Cerebellar cortex (tissue), 1 donor: ENCODE data around the gene HDHD2.
A peak's percentile ranks its signal among the peaks of the same experiment; 100 is the strongest.
"Not testable (repeated sequence)": the region's sequence is repeated elsewhere in the genome, so short reads cannot be mapped to it uniquely, and the experiment has no call there.

Source experiments
- DNase-seq: peaks from one replicate; pipeline ENCODE4 v3.0.0-alpha.2; 2015; ENCODE audit warnings: low spot score

HDHD2 gene, protein sequence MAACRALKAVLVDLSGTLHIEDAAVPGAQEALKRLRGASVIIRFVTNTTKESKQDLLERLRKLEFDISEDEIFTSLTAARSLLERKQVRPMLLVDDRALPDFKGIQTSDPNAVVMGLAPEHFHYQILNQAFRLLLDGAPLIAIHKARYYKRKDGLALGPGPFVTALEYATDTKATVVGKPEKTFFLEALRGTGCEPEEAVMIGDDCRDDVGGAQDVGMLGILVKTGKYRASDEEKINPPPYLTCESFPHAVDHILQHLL

DNA sequence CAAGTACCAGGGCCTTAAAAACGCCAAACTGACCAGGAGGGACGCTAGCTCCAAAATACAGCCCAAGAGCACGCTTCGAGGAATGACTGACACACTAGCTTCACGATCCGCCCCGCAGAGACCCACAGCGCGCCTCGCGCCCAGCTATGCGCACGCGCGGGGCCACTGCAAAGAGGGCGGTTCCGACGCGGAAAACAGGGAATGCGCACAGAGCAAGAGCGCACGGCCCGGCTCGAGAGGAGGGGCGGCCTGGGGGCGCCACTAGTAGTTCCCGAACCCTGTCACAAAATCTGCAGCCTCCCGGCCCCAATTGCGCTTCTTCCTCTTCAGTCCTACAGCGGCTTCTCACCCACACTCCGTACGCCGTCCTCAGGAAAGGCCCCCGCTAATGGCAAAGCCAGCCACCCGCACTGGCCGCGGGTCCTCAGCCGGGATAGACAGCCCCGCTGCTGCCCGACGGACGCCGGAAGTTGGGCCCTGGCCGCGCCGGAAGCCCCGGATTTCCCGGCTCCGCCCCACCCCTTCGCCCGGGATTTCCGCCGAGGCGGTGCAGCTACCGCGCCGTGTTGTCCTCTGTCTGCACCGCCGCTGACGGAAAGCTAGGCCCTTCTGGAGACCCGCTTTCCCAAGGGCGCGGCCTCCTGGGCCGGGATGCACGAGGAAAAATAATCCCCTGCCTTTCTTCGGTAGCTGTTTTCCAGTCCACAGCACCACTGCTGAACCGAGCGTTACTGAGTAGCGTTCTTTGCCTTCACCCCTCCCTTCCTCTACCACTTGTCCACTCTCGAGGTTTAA lies at the start of gene HDHD2:
Gene HDHD2 (minus strand): TSS at position 472 of the 795 bp plus-strand sequence. CDS start 14,061 bp downstream, outside the sequence.
- peak; percentile 81 for DNase-seq

DNA sequence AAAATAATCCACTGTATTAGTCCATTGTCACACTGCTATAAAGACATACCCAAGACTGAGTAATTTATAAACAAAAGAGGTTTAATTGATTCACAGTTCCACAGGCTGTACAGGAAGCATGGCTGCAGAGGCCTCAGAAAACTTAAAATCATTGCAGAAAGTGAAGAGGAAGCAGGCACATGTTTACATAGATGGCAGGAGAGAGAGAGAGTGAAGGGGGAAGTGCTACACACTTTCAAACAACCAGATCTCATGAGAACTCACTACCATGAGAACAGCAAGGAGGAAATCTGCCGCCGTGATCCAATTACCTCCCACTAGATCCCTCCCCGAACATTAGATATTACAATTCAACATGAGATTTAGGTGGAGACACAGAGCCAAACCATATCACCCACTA lies 45.7 kb upstream of the HDHD2 start:
- not testable (repeated sequence) for DNase-seq

DNA sequence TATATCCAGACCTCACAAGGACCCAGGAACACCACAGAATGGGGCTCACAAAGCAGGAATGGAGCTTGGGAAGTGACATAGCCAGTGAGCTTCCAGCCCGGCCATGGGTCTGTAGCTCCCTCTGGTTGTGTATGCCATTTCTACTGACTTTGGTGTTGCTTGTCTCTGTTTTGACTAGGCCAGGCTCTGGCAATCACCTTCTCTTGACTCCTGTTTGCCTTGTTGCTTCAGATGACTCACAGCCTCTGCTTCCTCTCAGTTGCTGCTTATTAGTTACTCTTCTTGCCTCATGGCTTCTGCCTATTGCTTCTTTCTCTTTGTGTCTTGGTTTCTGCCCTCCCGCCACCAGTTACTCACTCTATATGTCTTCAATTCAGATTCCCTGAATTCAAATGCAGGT lies 41.7 kb upstream of the HDHD2 start:
- DNase-seq: no peak

DNA sequence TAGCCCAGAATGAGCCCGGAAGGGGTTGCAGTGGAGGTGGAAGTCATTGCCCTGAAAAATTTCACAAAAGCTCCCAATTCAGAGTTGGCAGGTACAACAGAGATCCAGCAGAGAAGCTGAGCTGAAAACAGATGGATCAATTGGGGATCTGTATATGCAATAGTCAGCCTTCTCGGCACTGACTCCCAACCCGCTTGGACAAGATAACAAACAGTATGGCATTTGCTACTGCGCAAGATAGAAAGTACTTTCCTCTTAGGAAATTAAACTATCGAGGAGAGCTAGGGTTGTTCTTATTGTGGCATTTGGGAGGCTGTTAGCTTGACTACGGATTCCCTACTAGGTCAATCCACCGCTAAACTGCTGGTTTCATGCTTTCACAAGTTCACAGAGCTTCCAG lies 37.4 kb upstream of the HDHD2 start:
- DNase-seq: peak; percentile 61

DNA sequence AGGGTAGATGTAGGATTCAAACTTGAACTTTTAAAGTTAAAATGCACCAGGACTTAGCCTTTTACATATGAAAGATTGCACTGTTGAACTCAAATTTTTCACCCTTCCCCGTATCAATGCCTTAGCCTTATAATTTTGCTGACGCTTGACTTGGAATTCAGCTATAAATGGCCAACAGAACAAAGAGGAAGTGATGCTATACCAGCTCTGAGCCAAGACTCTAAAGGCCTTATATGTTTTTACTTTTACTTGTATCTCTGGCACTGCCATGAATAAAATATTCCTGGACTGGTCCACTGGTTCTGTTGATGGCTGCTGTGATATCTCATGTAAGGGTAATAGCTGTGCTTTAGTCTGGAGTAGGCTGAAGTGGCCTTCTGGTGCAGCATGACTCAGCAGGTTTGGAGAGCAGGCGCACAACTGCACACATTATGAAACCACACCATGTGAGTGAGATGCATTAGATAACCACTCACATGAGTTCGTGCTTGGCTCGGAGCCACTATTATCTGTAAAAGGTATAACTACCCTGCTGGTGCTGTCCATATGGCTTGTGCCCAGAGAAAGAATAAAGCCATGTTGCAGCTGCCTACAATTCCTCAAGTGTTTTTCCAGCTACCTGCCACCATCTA lies 34.2 kb upstream of the HDHD2 start:
- DNase-seq: no peak

DNA sequence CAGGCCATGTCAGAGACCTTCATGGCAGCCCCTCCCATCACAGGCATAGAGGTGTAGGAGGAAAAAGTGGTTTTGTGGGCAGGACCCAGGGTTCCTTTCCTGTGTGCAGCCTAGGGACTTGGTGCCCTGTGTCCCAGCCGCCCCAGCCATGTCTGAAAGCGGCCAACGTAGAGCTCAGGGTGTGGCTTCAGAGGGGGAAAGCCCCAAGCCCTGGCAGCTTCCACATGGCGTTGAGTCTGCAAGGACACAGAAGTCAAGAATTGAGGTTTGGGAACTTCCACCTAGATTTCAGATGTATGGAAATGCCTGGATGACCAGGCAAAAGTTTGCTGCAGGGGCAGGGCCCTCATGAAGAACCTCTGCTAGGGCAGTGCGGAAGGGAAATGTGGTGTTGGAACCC lies 31.9 kb upstream of the HDHD2 start:
- not testable (repeated sequence) for DNase-seq

DNA sequence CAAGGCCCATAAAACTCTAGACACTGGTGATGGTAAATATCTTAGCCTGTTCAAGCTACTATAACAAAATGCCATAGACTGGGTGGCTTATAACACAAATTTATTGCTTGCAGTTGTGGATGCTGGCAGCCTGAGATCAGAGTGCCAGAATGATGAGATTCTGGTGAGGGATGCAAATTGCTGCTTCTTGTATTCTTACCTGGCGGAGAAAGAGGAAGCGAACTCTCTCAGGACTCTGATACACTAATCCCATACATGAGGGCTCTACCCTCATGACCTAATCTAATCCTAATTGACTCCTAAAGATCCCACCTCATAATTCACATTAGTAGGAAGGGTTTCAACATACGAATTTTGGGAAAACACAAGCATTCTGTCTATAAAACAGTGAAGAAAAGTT lies 30.5 kb upstream of the HDHD2 start:
- DNase-seq: no peak

DNA sequence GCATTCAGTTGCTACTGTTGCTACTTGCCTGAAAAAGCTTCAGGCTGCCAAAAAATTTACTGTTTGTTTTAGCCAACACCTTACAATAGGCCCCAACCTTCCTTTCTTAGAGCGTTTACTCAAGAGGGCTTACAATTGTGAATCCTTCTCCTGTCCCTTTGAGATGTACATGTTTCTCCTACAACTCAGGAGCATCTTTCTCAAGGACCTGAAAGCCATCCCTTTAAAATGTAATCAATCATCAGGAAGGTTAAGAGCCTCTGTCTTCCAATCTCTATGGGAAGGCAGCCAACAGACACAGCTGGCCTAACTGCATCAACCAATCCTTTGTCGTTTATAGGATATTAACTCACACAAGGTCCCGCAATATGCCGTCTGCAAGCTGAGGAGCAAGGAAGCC lies 29.2 kb upstream of the HDHD2 start:
- no peak for DNase-seq

DNA sequence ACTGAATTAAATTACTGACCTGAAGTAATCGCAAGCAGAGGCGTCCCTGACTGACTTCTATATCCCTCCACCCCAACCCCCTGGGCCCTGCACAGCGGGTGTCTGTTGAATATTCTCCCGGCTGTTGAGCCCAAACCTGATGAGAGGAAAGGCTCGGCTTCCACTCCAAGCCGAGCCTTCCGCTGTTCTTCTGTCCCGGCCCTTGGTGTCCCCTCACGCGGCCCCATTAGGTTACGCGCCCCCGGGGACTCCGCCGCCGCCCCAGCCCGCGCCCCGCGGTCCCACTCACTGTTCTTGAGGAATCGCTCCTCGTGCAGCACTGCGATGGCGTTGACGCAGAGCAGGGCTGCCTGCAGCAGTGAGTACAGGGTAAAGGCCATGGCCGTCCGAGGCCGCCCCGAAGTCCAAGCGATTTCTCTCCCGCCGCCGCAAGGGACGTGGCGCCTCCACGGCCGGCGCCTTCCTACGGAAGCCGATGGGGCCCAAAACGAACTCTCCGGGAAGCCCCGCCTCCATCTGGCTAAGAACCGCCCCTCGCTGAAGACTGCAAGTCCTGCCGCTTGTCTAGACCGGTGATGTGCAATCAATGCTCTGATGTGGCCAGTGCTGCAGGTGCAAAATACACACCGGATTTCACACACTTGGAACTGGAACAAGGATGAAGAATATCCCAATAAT lies 25.7 kb upstream of the HDHD2 start, which contains the start of gene IER3IP1:
Gene IER3IP1 (minus strand): TSS at position 467 of the 678 bp plus-strand sequence. CDS start 87 bp downstream, at position 380.
- DNase-seq: peak; percentile 90

DNA sequence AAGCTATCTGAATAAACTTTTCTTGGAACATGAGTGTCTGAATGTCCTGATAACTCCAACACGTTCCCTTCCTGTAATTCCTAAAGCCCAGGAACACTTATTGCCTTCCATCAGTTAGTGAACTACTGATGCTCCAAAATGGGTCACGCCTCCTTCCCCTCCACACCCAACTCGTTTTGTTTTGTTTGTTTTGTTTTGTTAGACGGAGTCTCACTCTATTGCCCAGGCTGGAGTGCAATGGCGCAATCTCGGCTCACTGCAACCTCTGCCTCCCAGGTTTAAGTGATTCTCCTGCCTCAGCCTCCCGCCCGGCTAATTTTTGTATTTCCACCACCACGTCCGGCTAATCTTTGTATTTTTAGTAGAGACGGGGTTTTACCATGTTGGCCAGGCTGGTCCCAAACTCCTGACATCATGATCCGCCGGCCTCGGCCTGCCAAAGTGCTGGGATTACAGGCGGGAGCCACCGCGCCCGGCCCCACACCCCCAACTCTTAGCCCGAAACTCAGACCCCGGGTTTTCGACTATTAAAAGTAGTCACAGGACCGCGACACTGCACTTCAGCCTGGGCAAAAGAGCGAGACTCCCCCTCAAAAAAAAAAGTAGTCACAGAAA lies 25.1 kb upstream of the HDHD2 start:
- no peak for DNase-seq

DNA sequence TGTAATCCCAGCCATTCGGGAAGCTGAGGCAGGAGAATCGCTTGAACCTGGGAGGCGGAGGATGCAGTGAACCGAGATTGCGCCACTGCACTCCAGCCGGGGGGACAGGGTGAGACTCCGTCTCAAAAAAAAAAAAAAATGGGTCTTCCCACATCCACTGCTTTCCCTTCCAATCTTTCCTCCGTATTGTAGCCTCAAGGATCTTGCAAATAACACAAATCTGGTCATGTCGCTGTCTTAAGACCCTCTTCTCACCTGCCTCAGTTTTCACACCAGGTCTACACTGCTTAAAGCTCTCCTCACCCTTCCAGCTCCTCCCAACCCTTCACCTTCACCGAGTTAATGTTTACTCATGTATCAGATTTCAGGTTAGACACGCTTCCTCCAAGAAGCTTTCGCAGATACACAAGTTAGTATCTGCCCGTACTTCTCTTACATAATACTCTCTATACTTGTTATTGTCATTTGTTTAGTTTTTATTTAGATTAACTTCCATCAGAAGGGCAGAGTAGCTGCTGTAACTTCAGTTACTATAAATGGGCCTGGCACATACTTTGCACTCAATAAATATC lies 24.3 kb upstream of the HDHD2 start:
- no peak for DNase-seq

DNA sequence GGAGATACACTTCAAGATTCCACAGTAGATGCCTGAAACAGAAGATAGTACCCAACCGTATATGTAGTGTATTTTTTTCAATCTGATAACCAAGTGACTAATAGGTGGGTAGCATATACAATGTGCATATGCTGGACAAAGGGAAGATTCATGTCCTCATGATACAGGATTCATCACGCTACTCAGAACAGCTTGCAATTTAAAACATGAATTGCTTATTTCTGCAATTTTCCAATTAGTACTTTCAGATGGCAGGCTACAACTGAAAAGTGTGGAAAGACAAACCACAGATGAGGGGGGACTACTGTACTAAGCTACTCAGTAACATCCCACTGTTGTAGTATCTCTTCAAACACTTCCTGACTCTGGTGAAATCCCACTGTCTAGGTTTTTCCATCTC lies 22.2 kb upstream of the HDHD2 start:
- DNase-seq: no peak

DNA sequence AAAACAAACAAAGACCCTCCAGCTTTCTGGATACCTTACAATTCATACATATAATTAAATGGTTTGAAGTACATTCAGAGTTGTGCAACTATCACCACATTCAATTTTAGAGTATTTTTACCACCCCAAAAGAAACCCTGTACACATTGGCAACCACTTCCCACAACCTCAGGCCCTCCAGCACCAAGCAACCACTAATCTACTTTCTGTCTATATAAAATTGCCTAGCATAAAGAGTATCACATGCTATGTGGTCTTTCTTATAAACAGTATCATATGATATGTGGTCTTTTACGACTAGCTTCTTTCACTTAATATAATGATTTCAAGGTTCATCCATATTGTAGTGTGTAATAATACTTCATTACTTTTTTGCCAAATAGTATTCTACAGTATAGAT lies 18.6 kb upstream of the HDHD2 start:
- no peak for DNase-seq

DNA sequence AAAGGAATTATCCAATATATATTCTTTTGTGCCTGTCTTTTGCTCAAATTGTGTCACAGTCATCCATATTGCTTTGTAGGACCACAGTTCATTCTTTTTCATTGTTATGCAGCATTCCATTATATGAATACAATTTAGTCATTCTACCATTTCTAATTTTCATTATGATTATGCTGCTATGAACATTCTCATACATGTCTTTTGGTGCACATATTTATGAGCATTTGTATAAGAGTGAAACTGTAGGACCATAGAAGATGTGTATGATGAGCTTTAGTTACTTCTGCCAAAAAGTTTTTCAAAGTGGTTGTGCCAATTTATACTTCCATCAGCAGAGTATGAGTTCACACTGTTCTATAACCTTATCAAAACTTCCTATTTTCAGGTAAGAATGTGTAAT lies 18.2 kb upstream of the HDHD2 start:
- DNase-seq: no peak

DNA sequence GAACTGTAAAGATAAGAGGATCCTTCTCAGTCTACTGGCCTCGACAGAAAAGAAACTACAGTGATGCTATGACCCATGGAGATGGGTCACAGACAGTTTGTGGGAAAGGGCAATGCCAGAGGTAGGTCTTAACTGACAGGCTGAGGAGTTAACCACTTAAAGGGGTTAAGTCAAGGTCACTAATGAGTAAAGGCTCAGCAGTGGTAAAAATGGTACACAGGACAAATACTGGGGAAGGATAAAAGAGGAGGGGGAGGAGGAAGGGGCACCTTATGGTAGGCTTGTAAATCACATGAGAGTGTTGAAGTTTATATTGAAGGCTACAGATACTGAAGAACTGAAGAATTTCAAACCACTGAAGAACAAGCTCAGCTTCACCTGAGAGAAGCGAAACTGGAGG lies 16.0 kb upstream of the HDHD2 start:
- no peak for DNase-seq

DNA sequence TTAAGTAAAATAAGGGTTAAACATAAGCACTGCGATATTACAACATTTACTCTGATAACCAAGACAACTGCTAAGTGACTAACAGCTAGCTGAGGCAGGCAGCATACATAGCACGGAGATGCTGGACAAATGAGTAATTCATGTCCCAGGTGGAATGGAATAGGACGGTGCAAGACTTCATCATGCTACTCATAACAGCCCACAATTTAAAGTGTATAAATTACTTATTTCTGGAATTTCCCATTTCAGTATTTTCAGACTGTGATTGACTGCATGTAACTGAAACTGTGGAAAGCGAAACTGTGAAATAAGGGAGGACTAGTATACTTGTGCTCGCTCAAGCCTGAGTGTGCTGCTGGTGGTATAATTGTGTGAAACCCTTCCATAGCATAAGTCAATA lies 12.9 kb upstream of the HDHD2 start:
- DNase-seq: no peak

DNA sequence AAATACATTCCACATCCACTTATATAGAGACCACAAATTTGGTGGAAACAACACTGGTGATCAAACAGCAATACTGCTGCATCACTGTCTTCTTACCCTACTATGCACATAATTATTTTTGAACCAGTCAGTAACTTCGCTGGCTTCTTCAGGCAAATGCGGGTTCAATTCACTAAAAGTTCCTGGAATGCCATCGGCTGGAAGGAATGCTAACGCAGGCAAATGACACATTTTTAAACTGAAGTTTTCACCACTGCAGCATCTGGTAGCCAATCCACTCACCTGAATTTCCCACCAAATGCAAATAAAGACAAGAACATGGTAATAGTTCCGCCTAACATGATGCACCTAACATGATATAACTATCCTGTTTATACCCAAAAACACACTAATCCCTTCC lies 10.0 kb upstream of the HDHD2 start:
- no peak for DNase-seq

DNA sequence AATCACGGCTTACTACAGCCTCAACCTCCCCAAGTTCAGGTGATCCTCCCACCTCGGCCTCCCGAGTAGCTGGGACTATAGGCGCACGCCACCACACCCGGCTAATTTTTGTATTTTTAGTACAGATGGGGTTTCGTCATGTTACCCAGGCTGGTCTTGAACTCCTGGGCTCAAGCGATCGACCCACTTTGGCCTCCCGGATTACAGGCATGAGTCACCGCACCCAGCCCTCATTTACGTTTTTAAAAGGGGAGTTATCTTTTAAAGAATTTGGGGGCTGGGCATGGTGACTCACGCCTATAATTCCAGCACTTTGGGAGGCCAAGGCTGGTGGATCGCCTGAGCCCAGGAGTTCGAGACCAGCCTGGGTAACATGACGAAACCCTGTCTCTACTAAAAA lies 8.1 kb upstream of the HDHD2 start:
- not testable (repeated sequence) for DNase-seq

DNA sequence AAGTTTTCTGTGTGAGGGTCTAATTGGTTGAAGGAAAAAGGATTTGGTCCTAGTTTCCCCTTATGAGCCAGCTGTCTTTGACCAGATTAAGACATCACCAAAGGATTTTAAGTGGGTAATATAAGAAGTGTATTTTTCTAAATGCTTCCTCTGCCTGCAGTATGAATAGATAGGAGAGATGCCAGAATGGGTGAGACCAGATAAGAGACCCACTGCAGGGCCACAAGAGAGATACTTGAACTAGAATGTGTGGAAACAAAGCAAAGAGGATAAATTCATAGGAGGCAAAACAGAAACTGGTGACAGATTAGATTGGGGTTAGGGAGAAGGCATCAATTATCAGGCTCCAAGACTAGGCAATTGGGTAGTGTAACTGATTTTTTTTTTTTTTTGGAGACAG lies 1.1 kb upstream of the HDHD2 start:
- DNase-seq: no peak

DNA sequence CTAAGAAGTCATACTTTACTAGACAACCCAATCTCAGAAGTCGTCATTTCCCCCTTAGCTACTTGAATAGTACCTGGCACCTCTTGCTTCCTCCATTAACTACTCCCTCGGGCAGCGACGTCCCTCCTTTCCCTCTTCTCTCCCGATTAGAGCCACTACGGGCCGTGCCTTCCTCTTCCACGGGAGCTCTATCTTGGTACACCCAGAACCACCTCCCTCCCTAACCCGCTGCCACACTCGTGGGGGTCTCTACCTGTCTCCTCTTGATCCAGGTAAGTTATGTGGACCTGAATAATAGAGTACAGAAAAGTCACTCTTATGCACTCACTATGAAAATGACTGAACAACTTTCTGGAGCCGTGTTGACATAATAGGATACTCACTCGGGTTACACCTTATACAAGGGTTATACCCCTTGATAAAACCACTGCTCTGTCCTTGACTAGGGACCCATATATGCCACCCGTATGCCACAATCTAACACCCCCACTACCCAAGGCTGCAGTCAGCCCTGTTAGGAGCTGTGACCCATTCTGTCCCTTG lies 595 bp upstream of the HDHD2 start:
- DNase-seq: no peak

DNA sequence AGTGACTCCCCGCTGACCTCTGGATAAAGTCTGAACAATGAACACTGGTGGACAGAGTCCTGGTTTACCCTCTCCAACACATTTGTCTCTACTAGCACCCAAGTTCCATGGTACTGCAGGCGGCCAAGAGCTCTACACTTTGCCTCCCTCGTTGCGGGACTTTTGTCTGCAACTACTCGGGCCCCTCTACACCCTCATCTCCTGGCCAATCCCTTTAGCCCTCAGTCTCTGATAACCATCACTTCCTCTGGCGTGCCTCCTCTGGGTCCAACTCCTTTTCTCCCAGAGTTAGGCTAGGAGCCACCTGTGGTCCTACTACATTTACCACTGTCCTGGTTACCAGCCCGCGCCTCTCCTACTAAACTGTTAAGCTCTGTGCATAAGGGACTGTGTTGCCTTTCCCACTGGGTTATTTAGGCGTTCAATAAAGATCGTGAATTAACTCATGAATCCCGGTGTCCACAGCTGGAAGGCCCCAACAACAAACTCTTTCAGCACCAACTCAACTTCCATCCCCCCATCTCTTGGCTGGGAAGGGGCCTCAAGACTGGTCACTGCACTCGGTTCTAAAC lies 757 bp downstream of the HDHD2 start:
- no peak for DNase-seq
